MCF 10A (cell line): ENCODE data around the gene GRIK1. TPM values are rescaled to one million over a fixed set of nuclear protein-coding genes. Genes with fewer than 3 reads are reported as not detected.

Experiments
- BruUV-seq: library from RNA; stranded (reverse); fragments of 400-500 nt; replicated peaks from 2 replicates; lab custom pipeline; 2021; lab: Mats Ljungman, UMichigan
- CTCF ChIA-PET: fragments of 300-600 bp; sonication (Branson Sonifier 250); formaldehyde crosslinking; extraction: SDS; loops from one replicate; lab custom pipeline; 2021; ENCODE audit warnings: antibody characterized with exemption, inconsistent platforms; lab: Yijun Ruan, JAX
- POLR2A ChIA-PET: fragments of 300-600, 350-650 bp; sonication (Branson Sonifier 250); formaldehyde crosslinking; extraction: SDS; loops from one replicate; lab custom pipeline; 2020; ENCODE audit warnings: antibody characterized with exemption, inconsistent platforms; lab: Yijun Ruan, JAX
- DNase-seq: peaks from one replicate; pipeline ENCODE4 v3.0.0-alpha.2; 2018; ENCODE audit not compliant: unreplicated experiment
- H3K27ac Mint-ChIP-seq: one replicate; pipeline ENCODE4 v1.8.0; 2022; ENCODE audit warnings: mild to moderate bottlenecking, low read depth, mixed read lengths; ENCODE audit not compliant: unreplicated experiment
- H3K27me3 Mint-ChIP-seq: one replicate; pipeline ENCODE4 v1.8.0; 2022; ENCODE audit warnings: mixed read lengths; ENCODE audit not compliant: insufficient read depth, unreplicated experiment
- H3K36me3 Mint-ChIP-seq: one replicate; pipeline ENCODE4 v1.8.0; 2022; ENCODE audit warnings: mild to moderate bottlenecking, moderate library complexity, mixed read lengths; ENCODE audit not compliant: insufficient read depth, unreplicated experiment
- H3K4me1 Mint-ChIP-seq: one replicate; pipeline ENCODE4 v1.8.0; 2022; ENCODE audit warnings: mixed read lengths; ENCODE audit not compliant: insufficient read depth, unreplicated experiment
- H3K4me3 Mint-ChIP-seq: one replicate; pipeline ENCODE4 v1.8.0; 2022; ENCODE audit warnings: mild to moderate bottlenecking, moderate library complexity, mixed read lengths; ENCODE audit not compliant: unreplicated experiment
- H3K9me3 Mint-ChIP-seq: one replicate; pipeline ENCODE4 v1.8.0; 2022; ENCODE audit warnings: mixed read lengths; ENCODE audit not compliant: unreplicated experiment
- intact Hi-C: fragments of 100-400 bp; cut with micrococcal nuclease; formaldehyde crosslinking; loops from 2 replicates; pipeline ENCODE4 v1.14.1; 2022
- total RNA-seq: library from RNA; stranded (reverse); gene quantifications from 2 replicates; pipeline ENCODE4 v1.2.3, GENCODE V29; 2022
- TF ChIP-seq, protein P1 (sequence below): fragments of 200-600 bp; IDR thresholded peaks from one replicate; pipeline ENCODE4 v1.8.0; 2022; ENCODE audit warnings: antibody characterized with exemption, mild to moderate bottlenecking; ENCODE audit not compliant: unreplicated experiment

GRIK1 gene
- total RNA-seq, 1 experiment from 2014 or later = not detected

GRCh38 chr21:29604076-29604475 lies 335.7 kb downstream of the GRIK1 start:
- CTCF ChIA-PET = no interaction called here
- no peaks in the 10 kb centered on the region for H3K4me1 Mint-ChIP-seq
- H3K27ac Mint-ChIP-seq = no peak overlapping the region
- TF ChIP-seq, protein P1, sequence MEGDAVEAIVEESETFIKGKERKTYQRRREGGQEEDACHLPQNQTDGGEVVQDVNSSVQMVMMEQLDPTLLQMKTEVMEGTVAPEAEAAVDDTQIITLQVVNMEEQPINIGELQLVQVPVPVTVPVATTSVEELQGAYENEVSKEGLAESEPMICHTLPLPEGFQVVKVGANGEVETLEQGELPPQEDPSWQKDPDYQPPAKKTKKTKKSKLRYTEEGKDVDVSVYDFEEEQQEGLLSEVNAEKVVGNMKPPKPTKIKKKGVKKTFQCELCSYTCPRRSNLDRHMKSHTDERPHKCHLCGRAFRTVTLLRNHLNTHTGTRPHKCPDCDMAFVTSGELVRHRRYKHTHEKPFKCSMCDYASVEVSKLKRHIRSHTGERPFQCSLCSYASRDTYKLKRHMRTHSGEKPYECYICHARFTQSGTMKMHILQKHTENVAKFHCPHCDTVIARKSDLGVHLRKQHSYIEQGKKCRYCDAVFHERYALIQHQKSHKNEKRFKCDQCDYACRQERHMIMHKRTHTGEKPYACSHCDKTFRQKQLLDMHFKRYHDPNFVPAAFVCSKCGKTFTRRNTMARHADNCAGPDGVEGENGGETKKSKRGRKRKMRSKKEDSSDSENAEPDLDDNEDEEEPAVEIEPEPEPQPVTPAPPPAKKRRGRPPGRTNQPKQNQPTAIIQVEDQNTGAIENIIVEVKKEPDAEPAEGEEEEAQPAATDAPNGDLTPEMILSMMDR = no peak
- DNase-seq = no peak
- no peaks in the 10 kb centered on the region for H3K27me3 Mint-ChIP-seq
- no peaks in the 10 kb centered on the region for H3K36me3 Mint-ChIP-seq
- no TSS peak for BruUV-seq
- intact Hi-C loops = no loop called here
- no peak overlapping the region for H3K4me3 Mint-ChIP-seq
- H3K9me3 Mint-ChIP-seq = no peaks in the 10 kb centered on the region
- POLR2A ChIA-PET = no interaction called here

GRCh38 chr21:29601047-29601446 lies 338.7 kb downstream of the GRIK1 start:
- H3K27me3 Mint-ChIP-seq = no peaks in the 10 kb centered on the region
- H3K4me1 Mint-ChIP-seq = no peaks in the 10 kb centered on the region
- H3K27ac Mint-ChIP-seq = no peak overlapping the region
- TF ChIP-seq, protein P1 = no peak
- CTCF ChIA-PET = no interaction called here
- H3K4me3 Mint-ChIP-seq = no peak overlapping the region
- H3K36me3 Mint-ChIP-seq = no peaks in the 10 kb centered on the region
- no peaks in the 10 kb centered on the region for H3K9me3 Mint-ChIP-seq
- BruUV-seq = no TSS peak
- intact Hi-C loops = no loop called here
- no peak for DNase-seq
- POLR2A ChIA-PET = no interaction called here

- POLR2A ChIA-PET = no interaction called here
- Mint-ChIP-seq H3K4me1 (no peaks in the 10 kb centered on the region), H3K9me3 (no peaks in the 10 kb centered on the region), H3K27ac (no peak overlapping the region), H3K27me3 (no peaks in the 10 kb centered on the region), H3K4me3 (no peak overlapping the region), H3K36me3 (no peaks in the 10 kb centered on the region)
- TF ChIP-seq, protein P1 = no peak
- no peak for DNase-seq
- no TSS peak for BruUV-seq
- CTCF ChIA-PET = no interaction called here
- intact Hi-C loops = no loop called here
Observed at GRCh38 chr21:29586696-29587095, 353.1 kb downstream of the GRIK1 start.

- BruUV-seq = no TSS peak
- POLR2A ChIA-PET = no interaction called here
- CTCF ChIA-PET = no interaction called here
- H3K9me3 Mint-ChIP-seq = no peaks in the 10 kb centered on the region
- H3K27ac Mint-ChIP-seq = no peak overlapping the region
- no peaks in the 10 kb centered on the region for H3K36me3 Mint-ChIP-seq
- H3K27me3 Mint-ChIP-seq = no peaks in the 10 kb centered on the region
- intact Hi-C loops = no loop called here
- H3K4me3 Mint-ChIP-seq = no peak overlapping the region
- DNase-seq = no peak
- no peaks in the 10 kb centered on the region for H3K4me1 Mint-ChIP-seq
- TF ChIP-seq, protein P1 = no peak
Observed at GRCh38 chr21:29585462-29585861, 354.3 kb downstream of the GRIK1 start.
